ENCODE data around the gene HOOK1. TPM values are rescaled to one million over a fixed set of nuclear protein-coding genes. Genes with fewer than 3 reads are reported as not detected.
"Not testable (repeated sequence)": the region's sequence is repeated elsewhere in the genome, so short reads cannot be mapped to it uniquely, and the experiment has no call there.

HOOK1 gene
- total RNA-seq, 1 experiment from 2014 or later: 0.20 TPM

- no peaks in the 10 kb centered on the region for H3K27me3 ChIP-seq
- DNase-seq: no peak
- H3K27ac ChIP-seq: no peak overlapping the region
- H3K4me3 ChIP-seq: no peak overlapping the region
- no peaks in the 10 kb centered on the region for H3K9me3 ChIP-seq (replicated peaks)
- peaks cover 11% of the 10 kb centered on the region for H3K4me1 ChIP-seq
- H3K36me3 ChIP-seq: no peaks in the 10 kb centered on the region
Measured at GRCh38 chr1:59846895-59847282, 32.1 kb downstream of the HOOK1 start.

DNA sequence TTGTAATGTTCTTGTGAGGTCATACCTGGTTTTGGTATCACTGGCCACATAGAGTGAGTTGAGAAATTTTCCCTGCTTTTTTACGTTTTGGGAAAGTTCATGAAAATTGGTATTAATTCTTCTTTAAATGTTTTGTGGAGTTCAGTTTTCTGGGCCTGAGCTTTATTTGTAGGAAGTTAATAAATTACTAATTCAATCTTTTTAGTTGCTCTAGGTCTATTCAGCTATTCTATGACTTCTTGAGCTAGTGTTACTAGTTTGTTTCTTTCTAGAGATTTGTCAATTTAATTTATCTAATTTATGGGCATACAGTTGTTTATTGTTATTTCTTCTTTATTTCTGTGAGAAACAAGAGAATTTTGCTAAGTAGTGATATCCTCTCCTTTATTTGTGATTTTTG, 37.4 kb downstream of the HOOK1 start:
- Histone ChIP-seq H3K27ac (no peak overlapping the region), H3K36me3 (no peaks in the 10 kb centered on the region), H3K27me3 (no peaks in the 10 kb centered on the region), H3K4me1 (no peaks in the 10 kb centered on the region), H3K9me3 (replicated peaks) (peaks cover 13% of the 10 kb centered on the region), H3K4me3 (no peak overlapping the region)
- no peak for DNase-seq

- H3K4me3 ChIP-seq, DNase-seq, H3K27me3 ChIP-seq, H3K27ac ChIP-seq, H3K36me3 ChIP-seq, H3K4me1 ChIP-seq: not testable (repeated sequence)
- H3K9me3 ChIP-seq (replicated peaks): peaks cover 17% of the 10 kb centered on the region
Measured at GRCh38 chr1:59855297-59855696, 40.5 kb downstream of the HOOK1 start.

DNA sequence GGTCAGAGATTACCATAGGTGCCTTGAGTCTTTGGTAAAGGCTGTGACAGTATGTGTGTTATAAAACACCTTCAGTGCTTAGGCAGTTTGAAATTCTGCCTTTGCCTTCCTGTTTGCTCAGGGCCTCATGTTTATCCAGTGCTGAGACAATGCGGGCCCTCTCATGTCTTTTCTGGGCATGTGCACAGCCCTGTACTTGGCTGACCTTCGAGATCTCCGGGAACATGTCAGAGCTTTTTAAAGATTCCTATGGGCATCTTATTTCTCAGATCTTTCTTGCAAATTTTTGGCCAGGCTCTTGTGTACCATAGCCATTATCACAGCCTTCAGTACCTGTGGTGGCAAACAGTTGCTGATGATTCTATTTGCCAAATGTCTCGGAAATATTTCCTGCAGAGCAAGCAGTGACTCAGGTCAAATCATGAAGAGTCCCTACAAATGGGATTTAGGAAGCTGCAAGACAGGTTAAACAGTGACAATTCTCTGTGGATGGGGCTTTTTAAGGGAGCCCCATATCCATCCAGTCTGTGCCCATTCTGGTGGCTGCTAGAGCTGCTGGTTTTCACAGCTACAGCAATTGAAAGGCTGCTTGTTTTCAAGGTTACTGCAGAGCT, 42.1 kb downstream of the HOOK1 start:
- peak in 1 of 2 experiments; percentile 5 for DNase-seq
- peaks cover 17% of the 10 kb centered on the region for H3K9me3 ChIP-seq (replicated peaks)
- H3K27me3 ChIP-seq: no peaks in the 10 kb centered on the region
- no peak overlapping the region for H3K4me3 ChIP-seq
- H3K27ac ChIP-seq: no peak overlapping the region
- no peaks in the 10 kb centered on the region for H3K4me1 ChIP-seq
- H3K36me3 ChIP-seq: no peaks in the 10 kb centered on the region

DNA sequence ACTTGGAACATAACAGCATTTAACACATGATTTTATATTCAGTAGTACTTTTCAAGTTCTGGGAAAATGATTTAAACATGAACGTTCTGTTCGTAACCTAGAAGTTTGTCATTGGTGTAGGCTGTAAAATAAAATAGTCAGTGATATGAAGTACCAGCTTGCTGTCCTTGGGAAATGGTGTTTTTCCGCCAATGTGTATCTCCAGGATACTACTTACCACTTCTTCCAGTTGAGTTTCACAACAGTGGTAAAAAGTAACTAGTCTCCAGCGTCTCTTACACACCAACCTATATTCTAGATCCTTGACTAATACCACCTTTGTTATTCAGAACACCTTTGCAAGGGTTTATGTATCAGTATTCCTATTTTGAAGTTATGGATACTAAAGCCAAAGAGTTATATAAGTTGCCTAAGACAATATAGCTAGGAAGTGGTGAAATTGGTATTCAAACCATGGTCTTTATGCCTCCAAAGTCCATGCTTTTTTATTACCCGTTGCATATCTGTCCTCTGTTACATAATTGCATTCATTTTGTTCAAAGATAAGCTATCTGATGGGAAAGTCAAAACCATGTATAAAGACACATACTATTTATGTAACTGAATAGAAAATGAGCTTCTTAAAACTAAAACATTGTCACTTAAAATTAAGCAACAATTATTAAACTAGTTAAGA, 43.1 kb downstream of the HOOK1 start:
- H3K27ac ChIP-seq: no peak overlapping the region
- no peak overlapping the region for H3K4me3 ChIP-seq
- H3K27me3 ChIP-seq: no peaks in the 10 kb centered on the region
- peaks cover 15% of the 10 kb centered on the region for H3K9me3 ChIP-seq (replicated peaks)
- DNase-seq: no peak
- no peaks in the 10 kb centered on the region for H3K36me3 ChIP-seq
- no peaks in the 10 kb centered on the region for H3K4me1 ChIP-seq

DNA sequence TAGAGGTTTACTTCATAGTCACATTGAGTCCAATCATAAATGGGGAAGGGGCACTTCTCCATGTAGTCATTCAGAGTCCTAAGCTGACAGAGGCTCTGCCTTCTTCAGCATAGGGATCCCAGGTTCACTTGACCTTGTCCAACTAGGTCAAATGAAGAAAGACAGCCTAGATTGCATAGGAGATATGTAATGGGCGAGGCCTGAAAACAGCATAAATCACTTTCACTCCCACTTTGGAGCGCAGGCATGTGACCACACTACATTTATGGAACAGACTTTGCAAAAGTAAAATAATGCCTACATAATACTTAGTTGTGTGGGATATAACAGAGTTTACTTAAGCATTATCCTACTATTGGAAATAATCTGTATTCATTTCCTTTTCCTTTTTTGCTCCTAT, 51.7 kb downstream of the HOOK1 start:
- no peaks in the 10 kb centered on the region for H3K9me3 ChIP-seq (replicated peaks)
- H3K4me3 ChIP-seq: no peak overlapping the region
- DNase-seq: no peak
- no peaks in the 10 kb centered on the region for H3K4me1 ChIP-seq
- H3K27me3 ChIP-seq: no peaks in the 10 kb centered on the region; the same call in 1 of the 2 replicates
- H3K27ac ChIP-seq: no peak overlapping the region
- no peaks in the 10 kb centered on the region for H3K36me3 ChIP-seq

- H3K9me3 ChIP-seq (replicated peaks): no peaks in the 10 kb centered on the region
- no peaks in the 10 kb centered on the region for H3K4me1 ChIP-seq
- no peaks in the 10 kb centered on the region for H3K36me3 ChIP-seq
- no peak overlapping the region for H3K27ac ChIP-seq
- H3K4me3 ChIP-seq: no peak overlapping the region
- no peaks in the 10 kb centered on the region for H3K27me3 ChIP-seq
- DNase-seq: no peak
Measured at GRCh38 chr1:59871746-59872145, 57.0 kb downstream of the HOOK1 start.

DNA sequence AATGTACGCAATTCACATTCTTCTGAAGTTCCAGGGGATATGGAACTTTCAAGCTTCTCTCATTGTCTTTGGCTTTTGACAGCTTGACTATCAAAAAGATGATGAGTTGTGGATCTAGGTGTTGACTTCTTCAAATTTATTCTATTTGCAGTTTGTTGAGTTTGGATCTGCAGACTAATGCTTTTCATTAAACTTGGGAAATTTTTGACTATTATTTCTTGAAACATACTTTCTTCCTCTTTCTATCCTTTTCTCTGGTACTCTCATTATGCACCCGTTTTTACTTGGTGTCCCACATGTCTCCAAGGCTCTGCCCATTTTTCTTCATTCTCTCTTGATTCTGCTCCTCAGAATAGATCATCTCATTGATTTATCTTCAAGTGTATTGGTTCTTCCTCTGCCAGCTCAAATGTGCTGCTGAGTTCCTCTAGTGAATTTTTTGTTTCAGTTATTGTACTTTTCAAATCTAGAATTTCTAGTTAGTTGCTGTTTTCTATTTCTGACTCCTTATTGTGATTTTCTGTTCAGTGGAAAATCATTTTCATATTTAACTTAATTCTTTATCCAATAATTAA, 62.4 kb downstream of the HOOK1 start:
- Histone ChIP-seq H3K27me3 (no peaks in the 10 kb centered on the region), H3K4me3 (no peak overlapping the region), H3K9me3 (replicated peaks) (peaks cover 10% of the 10 kb centered on the region; the same call in 1 of the 2 replicates), H3K27ac (no peak overlapping the region), H3K36me3 (no peaks in the 10 kb centered on the region), H3K4me1 (no peaks in the 10 kb centered on the region)
- no peak for DNase-seq

DNA sequence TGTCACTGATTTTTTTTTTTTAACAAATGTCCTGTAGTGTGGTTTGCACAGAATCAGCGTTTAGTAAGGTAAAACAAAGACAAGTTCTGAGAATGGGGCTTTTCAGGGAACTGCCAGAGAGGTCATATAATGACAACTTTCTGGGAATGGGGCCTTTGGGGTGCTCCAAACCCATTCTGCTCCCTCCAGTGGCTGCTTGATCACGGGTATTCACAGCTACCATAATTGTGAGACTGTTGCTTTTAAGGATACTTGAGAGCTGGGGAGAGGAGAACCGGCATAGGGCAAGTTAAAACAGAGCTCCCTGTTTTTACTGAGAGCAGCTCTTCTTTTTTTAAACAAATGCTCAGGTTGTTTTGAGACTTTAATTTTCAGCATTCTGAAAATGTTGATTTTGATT, 63.6 kb downstream of the HOOK1 start:
- DNase-seq: no peak
- Histone ChIP-seq H3K9me3 (replicated peaks) (peaks cover 10% of the 10 kb centered on the region; the same call in 1 of the 2 replicates), H3K4me1 (no peaks in the 10 kb centered on the region), H3K27me3 (no peaks in the 10 kb centered on the region), H3K4me3 (no peak overlapping the region), H3K27ac (no peak overlapping the region), H3K36me3 (no peaks in the 10 kb centered on the region)

DNA sequence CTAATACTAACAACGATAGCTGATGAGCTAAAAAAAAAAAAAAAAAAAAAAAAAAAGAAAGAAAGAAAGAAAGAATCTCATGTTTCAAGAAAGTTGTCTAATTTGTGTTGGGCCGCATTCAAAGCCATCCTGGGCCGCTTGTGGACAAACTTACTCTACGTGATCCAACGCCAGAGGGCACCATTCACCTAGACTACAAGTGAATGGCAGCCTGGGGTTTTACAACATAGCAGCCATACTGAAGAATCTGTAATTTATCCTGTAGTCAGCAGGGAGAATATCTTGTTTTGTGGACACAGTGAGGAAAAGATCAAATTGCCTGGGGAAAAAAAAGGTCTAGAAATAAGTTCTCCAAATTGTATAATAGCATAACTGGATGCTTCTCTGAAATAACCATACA, 64.8 kb downstream of the HOOK1 start:
- DNase-seq: peak; percentile 63 to 77
- H3K27ac ChIP-seq: no peak overlapping the region

DNA sequence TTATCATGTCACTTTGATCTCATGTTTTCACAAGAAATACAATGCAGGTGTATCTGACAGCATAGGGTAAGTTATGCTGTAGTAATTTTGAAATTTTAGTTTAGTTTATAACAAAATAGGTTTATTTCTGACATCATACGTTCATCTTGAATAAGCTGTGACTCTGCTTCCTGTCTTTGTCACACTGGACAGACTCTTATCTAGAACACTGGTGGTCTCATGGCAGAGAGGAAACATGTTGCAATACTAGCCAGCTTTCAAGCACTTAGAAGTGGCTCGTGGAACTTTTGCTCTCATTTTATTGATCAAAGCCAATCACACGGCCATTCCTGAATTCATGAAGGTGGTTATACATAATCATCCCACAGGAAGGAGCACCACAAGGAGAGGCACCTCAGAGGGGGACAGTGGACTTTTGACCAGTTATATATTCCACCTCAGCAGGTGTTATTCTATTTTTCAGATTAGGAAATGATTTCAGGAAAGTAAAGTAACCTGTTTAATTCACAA, 65.3 kb downstream of the HOOK1 start:
- no peaks in the 10 kb centered on the region for H3K36me3 ChIP-seq
- no peaks in the 10 kb centered on the region for H3K27me3 ChIP-seq
- H3K9me3 ChIP-seq (replicated peaks): peaks cover 10% of the 10 kb centered on the region; the same call in 1 of the 2 replicates
- no peak overlapping the region for H3K4me3 ChIP-seq
- DNase-seq: no peak
- no peak overlapping the region for H3K27ac ChIP-seq
- no peaks in the 10 kb centered on the region for H3K4me1 ChIP-seq

More for the DNA sequence above, 64.8 kb downstream of the HOOK1 start:
- Histone ChIP-seq H3K9me3 (replicated peaks) (peaks cover 10% of the 10 kb centered on the region; the same call in 1 of the 2 replicates), H3K4me3 (no peak overlapping the region), H3K4me1 (no peaks in the 10 kb centered on the region), H3K27me3 (no peaks in the 10 kb centered on the region), H3K36me3 (no peaks in the 10 kb centered on the region)

DNA sequence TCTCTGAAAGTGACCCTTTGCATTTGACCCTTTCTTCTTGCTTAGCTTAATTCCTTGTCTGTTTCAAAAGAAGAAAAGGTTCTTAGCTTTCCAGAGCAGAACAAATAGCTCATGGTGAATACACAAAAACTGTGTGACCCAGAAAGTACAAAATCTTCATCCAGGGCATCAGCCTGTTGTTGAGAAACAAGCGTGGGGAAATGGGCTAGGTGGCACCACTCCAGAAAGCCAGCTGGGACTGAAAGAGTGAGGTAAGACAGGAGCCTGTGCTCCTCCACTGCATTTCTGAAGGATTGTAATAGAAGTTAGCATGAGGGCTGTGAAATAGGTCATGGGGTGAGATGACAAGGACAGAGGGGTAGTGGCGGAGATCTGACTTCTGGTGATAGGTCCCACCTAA, 66.0 kb downstream of the HOOK1 start:
- Histone ChIP-seq H3K4me3 (no peak overlapping the region), H3K9me3 (replicated peaks) (peaks cover 10% of the 10 kb centered on the region; the same call in 1 of the 2 replicates), H3K27me3 (no peaks in the 10 kb centered on the region), H3K27ac (no peak overlapping the region), H3K4me1 (0 out of 2 replicates have a peak, but pooled peaks cover 3% of the 10 kb centered on the region), H3K36me3 (no peaks in the 10 kb centered on the region)
- no peak for DNase-seq

DNA sequence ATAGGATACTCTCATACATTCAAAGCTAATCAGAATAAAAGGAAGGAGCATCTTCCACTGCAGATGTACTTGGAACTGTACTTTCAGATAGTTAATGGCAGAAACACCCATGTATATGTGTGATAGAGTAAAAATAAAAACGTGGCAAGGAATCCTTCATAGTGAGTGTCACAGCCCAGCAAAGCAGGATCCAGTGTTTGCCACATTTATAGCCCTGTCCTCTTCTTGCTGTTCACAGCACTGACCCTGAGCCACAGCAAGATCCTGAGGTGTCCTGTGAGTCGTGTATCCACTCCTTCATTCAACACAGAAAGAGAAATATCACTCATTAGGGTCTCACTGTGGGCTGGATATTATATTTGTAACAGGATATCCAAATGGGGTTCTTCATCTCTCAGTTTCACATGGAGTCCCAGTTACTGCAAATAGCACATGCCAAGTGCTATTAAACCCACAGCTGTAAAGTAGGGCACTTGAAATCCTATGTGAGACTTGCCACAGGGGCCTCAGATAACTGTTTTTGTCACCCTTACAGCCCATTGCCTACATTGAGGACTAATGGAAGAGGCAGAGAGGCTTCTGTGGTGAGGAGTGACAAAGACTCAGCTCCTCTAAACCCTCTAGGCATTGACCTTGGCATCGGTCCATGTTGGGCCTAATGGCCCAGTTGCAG, 70.5 kb downstream of the HOOK1 start:
- DNase-seq: peak in 1 of 2 experiments; percentile 15
- peaks cover 5% of the 10 kb centered on the region; the same call in 1 of the 2 replicates for H3K9me3 ChIP-seq (replicated peaks)
- no peak overlapping the region for H3K4me3 ChIP-seq
- no peaks in the 10 kb centered on the region for H3K27me3 ChIP-seq
- no peak overlapping the region for H3K27ac ChIP-seq
- no peaks in the 10 kb centered on the region for H3K36me3 ChIP-seq
- H3K4me1 ChIP-seq: 0 out of 2 replicates have a peak, but pooled peaks cover 3% of the 10 kb centered on the region

DNA sequence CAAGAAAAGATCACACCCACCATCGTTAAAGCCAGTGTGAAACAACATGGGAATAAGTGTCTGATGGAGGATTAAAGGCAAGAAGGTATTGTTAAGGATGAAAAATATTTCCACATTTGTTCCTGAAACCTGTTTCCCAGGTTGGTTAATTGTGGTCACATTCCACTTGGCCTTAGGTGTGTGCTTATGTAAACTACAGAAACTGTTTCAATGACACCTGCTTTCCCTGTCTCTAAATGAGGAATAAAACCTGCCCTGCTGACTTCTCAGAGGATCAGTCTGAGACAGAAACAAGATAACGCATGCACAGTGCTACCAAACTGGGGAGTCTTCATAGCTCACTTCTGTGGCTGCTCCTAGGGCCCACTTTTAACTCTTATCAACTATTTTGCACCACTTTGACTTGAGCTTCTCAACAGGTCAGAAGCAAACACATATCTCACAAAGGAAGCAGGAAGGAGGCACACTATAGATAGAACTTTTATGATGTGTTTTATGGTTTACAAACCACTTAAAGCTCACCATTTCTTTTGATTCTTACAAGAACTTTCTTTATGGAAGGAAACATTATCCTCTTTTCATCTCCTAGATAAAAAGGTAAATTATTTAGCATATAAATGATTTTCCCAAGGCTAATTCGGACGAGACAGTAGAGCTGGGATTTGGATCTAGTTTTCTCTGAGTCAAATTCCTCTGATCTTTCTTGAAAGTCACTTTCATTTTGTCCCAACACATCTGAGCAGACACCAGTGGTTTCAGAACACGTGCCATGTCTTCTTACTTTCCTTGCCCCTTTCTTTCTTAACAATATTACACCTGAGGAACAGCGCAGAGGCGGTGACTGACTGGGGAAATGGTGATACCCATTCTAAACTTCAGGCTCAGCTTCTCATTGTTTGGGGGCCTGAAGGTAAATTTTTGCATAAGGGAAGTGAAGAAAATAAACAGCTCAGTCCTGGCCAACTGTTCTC, 78.4 kb downstream of the HOOK1 start:
- Histone ChIP-seq H3K27ac (no peak overlapping the region), H3K36me3 (no peaks in the 10 kb centered on the region), H3K4me3 (no peak overlapping the region), H3K9me3 (replicated peaks) (no peaks in the 10 kb centered on the region; the same call in 1 of the 2 replicates), H3K27me3 (no peaks in the 10 kb centered on the region), H3K4me1 (no peaks in the 10 kb centered on the region)
- no peak for DNase-seq

Measured in SJCRH30 (cell line).